Measurements from ENCODE around the gene BMF.
"Not testable (repeated sequence)": the region's sequence is repeated elsewhere in the genome, so short reads cannot be mapped to it uniquely, and the experiment has no call there.

BMF gene, protein sequence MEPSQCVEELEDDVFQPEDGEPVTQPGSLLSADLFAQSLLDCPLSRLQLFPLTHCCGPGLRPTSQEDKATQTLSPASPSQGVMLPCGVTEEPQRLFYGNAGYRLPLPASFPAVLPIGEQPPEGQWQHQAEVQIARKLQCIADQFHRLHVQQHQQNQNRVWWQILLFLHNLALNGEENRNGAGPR

DNA sequence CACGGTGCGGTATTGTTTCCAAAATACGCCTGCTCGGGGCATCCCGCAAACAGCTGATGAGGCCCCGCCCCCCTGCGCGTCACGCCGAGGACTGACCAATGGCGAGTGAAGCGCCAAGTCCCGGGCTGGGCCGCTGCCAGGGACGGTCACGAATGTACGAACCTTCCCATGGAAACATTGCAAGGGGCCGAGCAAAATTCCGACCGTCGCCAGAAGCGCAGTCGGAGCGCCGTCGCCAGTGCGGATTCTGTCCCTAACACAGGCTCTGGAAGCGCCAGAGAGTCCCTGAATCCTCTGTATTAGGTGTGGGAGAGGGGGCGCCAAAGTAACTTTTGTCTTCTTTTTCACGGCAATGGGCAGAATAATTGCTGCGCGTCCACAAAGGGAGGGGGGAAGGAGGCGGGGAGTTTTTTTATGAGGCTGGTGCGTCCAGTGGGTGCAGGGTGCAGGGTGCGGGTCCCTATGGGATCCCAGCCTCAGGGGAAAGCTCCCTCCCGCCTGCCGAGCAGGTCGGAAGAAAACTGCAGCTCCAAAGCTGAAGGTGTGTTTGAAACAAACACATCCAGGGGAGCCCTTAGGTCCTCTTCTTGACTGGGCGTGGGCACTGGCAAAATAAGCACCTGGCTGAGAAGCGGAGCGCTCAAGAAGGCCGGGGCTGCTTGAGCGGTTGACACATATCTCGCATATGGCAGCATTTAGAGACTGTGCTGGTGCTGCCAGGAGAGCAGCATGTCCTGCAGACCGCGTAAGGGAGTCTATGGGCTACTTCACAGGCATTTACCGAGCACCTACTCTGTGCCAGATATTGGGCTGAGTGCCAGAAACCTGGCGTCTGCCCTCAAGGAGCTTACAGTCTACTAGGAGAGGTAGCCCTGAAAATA, at the start of gene BMF:
Gene BMF, minus strand, starts transcription at position 25 of the 881 bp plus-strand sequence. CDS start 2,793 bp downstream, outside the sequence.
- peak; percentile 62 to 99 (median 92) for DNase-seq

DNA sequence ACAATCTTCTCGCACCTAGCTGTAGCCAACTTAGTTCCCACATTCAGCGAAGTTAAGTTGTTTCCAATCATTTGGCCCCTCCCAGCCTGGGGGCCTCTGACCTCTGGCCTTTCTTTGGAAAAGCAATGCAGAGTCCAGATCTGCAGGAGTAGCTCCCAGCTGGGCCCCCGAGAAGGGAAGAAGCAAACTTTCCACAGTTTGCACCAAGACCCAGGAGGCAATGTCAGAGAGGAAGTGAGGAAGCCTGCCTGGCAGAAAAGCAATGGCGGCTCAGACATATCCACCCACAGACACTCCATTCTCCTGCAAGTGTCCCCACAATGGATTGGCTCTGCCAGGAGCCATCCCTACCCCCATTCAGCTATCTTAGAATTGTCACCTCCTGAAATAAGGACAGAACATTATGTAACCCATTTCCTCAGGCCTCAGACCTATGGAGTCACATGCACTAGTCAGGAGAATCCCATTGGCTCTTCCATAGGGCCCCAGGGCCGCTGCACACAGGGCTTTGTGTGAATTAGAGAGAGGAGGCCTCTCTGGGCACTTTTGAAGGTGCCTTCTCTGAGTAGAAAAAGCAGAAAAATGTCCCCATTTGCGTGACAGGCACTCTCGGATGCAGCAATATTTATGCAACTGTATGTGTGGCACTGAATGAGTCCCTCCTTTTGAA, 49.2 kb upstream of the BMF start:
- DNase-seq: peak in 1 of 56 donors; percentile 2

DNA sequence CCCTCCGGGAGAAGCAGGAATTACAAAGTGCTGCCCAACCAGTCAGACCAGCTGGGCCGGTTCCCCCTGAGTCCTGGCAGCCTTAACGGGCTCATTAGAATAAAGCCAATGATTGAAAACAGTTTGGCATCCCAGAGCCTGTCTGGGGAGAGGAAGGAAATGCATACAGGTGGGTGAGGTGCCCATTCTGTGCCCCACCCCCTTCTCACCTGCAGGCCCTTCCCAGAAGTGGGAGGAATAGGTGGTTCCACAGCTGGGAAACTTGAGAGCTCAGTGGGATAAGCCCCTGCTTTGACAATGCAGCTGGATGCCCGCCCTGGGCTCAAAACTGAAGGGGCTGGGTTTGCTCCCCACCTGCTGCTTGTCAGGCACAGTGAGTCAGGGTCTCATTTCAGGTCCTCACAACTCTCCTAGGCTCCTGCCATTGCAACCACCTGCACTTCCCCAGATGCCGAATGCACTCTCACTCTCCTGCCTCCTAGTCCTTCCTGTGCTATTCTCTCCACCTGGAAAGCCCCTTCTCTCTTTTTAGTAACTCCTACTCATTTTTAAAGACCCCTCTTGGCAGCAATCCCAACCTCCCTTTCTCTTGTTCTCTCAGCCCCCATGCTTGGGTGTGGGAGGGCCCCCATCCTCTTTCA, 46.7 kb upstream of the BMF start:
- DNase-seq: no peak

DNA sequence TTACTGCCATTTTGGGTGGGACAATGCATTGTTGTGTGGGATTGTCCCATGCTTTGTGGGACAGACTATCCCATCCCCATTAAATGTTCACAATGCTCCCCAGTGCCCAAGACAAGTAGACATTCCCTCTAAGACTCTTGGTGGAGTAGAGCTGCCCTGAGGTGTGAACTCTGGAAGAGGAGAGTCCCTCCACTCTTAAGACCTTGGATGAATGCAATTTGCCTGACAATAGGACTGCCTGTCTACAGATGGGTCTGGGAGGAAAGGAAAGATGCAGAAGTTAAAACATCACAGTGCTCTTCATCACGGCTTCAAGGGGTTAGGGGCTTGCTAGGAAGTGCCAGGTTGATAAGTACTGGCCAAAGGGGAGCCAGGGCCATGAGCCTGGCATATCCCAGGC, 46.1 kb upstream of the BMF start:
- not testable (repeated sequence) for DNase-seq

DNA sequence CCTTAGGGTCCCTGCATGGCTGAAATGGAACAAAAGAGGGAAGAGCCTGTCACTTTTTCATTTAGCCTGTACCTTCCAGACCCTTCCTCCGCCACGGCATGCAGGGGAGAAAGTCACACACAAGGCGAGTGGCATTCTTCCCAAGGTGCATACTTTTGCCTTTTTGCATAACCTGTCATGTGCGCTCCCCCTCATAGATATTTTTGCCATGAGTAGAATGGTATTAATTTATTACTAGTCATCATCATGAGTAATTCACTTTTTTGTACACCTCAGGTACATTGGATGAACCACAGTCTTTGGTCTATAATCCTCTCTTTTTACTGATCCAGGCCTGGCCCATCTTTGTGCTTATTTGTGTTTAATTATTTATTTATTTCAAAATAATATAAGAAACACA, 43.3 kb upstream of the BMF start:
- peak in 8 of 56 donors; percentile 3 to 30 (median 10) for DNase-seq

DNA sequence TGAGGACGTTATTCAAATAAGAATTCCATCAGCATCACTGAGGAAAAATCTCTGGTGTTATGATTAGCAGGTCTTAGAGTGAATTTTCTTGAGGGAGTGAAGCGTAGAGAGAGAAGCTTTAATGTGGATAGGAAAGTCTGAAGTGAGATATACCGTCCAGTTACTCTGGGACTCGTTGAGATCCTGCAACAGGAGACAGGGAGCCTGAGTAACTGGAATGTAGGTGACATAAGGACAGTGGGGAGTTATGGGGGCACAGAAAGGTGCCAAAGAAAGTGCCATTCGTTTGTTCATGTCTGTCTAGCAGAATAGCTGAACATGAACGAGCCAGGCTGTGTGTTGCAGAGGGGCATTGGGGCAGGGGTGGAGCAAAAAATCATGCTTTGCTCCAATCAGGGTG, 42.8 kb upstream of the BMF start:
- no peak for DNase-seq

DNA sequence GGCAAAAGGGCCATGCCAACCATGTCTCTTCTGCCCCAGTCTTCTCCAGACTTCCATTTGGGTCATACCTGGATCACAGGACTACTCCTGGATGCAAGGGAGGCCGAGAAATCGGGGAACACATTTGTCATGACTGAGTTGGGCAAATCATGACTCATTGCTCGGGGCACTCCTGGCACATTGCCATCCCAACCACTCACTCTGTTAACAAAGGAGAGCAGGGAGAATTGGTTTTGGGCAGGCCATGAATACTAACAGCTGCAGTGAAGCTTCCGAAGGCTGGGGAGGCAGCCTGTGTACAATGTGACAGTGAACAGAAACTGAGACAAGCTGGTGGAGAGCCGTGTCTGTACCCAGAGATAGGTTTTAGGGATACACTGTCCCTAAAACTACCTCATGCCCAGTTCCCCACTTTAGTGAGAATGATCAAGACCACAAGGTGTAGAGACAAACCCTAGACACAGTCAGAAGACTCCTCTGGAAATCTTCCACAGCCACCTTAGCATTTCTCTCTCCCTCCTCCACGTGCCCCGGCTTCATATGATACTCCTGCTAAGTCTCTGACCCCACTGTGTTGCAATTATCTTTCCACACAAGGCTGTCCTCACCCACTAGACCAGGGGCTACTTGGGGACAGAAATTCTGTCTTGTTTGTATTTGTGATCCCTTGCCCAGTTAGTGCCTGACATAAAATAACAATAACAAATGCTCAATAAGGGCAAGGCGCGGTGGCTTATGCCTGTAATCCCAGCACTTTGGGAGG, 41.7 kb upstream of the BMF start:
- peak in 5 of 56 donors; percentile 1 to 56 (median 6) for DNase-seq

DNA sequence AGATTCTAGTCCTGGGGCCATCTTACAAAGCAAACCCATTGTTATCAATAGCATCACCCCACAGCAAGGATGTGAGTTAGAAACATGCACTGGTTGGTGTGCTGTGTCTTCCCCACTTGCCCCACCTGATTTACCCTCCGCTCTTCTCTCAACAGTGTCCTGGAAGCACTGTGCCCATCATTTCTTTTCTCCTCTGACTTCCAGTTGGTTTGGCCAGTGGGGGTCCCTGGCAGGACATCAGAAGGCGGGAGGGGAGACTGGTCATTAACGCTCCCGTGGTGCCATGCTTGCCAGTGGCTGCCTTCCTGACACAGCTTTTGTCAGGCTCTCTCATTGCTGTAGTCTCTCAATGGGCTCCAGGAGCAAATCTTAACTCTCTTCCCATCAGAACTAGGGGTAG, 40.7 kb upstream of the BMF start:
- no peak for DNase-seq

DNA sequence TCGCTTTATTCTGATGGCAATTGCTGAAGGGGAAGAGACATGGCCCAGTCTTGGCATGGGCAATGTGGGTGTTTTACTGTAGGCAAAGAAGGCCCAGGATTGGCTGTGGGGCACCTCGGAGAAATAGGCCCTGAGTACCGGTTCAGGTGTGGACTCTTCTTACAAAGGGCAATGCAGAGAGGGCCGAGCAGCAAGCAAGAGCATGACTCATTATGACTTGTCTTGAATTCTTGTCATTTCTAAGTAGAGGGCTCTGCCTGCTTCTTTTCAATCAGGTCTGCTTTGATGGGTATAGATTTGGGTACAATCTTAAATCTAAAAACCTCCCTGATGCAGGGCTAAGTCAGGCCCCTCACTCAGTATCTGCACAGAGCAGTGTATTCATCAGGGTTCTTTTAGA, 37.4 kb upstream of the BMF start:
- DNase-seq: no peak

DNA sequence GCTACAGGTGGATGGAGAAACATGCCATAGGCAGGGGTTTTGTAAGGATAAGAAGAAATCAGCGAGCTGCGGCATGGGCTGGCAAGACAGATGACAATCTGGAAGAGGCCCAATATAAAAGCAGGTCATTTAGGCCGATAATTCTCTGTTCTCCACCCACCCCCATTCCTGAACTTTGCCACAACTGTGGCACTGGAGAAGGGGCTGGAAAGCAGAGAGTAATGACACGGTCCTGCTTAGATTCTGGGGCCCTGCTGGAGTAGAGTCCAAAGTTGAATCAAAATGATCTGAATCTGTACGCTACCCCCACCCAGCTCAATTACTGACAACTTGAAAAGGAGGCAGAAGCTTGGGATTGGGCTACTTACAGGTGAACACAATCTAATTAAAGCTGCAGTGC, 33.7 kb upstream of the BMF start:
- DNase-seq: no peak

DNA sequence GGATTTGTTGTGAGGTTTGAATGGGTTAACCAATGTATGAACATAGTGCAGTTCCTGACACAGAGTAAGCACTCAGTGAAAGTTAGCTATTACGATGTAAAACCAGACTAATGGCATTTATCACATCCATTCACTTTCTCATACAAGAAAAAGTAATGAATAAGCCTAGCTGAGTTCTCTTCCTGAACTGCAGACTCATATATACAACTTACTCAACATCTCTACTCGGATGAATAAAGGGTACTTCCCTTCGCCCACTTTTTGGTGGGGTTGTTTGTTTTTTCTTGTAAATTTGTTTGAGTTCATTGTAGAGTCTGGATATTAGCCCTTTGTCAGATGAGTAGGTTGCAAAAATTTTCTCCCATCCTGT, 29.5 kb upstream of the BMF start:
- not testable (repeated sequence) for DNase-seq

DNA sequence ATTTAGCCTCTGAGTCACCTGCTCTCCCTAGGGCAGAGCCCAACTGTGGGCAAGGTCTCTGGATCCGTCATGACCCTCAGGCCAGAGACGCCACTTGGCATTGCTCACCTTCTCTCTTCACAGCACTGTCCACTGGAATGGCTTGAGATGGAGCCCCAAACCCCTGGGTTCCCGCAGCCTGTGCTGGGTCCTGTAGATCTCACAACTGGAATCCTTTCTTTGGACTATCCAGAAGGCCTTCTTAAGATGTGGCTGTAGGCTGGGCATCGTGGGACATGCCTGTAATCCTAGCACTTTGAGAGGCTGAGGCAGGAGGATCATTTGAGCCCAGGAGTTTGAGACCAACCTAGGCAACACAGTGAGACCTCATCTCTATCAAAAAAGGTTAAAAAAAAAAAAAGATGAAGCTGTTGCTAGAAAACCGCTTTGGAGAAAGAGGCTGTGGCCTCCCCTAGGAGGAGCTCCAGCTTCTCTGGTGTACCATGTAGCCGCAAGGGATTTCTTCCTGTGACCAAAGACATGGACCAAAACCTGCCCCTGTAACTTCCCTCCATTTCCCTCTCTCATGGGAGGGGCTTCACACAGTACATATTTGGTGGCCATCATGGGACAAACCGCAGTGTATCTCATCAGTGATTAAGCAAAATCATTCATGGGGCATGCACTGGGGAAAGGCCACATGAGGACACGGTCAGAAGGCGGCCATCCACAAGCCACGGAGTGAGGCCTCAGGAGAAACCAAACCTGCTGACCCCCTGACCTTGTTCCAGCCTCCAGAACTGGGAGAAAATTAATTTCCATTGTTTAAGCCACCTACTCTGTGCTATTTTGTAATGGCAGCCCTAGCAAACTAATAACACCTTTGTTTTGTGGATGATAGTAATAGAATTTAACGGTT, 28.9 kb upstream of the BMF start:
- no peak for DNase-seq

DNA sequence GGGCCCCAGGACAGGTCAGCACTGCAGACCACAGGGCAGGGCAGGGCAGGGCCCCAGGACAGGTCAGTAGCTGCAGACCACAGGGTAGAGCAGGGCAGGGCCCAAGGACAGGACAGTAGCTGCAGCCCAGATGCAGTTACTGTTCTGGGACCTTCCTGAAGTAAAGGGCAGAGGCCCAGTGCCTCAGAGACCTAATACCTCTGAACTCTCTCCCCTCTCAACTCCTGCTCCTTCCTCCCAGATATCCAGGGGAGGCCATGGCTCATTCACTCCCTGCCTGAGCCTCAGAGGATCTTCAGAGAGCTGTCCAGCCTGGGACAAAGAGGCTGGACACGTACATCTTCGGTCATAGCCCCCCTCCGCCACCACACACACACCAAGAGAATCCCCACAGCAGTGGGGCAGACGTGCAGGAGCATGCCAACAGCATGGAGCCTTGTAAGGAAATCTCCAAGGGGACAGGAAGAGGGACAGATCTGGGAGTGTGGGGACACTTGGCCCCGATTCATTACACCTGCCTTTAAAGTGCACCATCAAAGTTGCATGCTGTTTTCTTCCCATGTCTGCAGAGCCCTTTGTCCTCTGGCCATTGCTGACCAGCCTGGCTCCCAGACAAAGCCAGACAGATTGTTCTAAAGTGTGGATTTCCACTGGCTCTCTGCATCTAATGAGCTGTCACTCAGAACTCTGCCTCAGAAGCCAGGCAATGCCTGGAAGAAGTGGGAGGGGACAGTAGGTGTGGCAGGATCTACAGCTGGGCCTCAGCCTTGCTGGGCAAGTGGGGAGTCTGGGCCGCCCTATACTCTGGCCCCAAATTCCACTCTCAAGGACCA, 28.0 kb upstream of the BMF start:
- DNase-seq: no peak

DNA sequence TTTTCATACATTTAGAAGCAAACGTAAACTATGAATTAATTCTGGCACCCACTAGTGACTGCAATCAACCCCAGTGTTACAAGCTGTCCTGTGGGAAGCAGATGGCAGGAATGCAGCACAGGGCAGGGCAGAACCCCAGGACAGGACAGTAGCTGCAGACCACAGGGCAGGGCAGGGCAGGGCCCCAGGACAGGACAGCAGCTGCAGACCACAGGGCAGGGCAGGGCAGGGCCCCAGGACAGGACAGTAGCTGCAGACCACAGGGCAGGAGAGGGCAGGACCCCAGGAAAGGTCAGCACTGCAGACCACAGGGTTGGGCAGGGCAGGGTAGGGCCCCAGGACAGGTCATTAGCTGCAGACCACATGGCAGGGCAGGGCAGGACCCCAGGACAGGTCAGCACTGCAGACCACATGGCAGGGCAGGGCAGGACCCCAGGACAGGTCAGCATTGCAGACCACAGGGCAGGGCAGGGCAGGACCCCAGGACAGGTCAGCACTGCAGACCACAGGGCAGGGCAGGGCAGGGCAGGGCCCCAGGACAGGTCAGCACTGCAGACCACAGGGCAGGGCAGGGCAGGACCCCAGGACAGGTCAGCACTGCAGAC, 27.3 kb upstream of the BMF start:
- DNase-seq: not testable (repeated sequence)

DNA sequence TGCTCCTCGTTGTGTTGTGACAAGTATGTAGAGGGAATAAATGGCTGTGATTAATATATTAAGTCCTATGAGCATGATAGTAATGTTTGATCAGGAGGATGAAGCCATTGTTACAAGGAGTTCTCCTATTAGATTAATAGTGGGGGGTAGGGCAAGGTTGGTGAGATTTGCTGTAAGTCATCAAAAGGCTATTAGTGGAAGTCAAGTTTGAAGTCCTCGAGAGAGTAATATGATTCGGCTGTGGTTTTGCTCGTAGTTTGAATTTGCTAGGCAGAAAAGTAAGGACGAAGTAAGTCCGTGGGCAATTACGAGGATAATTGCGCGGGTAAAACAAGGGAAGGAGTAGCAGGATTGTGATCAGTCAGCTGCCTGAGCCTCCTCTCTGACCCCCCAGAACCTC, 26.2 kb upstream of the BMF start:
- DNase-seq: no peak

DNA sequence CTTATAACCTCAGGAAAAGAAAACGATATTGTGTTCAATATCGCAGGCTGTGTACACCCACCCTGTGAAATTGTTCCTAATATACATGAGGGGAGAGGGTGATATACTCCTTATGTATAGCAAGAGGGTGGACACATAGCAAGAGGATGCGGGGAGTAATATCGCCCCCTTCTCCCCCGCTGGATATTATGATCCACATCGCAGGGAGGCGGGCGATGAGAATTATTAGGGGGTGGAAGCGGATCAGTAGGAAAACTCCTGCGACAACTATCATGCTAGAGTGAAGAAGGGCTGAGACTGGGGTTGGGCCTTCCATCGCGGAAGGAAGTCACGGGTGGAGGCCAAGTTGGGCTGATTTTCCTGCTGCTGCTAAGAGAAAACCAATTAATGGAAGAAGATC, 24.9 kb upstream of the BMF start:
- no peak for DNase-seq

DNA sequence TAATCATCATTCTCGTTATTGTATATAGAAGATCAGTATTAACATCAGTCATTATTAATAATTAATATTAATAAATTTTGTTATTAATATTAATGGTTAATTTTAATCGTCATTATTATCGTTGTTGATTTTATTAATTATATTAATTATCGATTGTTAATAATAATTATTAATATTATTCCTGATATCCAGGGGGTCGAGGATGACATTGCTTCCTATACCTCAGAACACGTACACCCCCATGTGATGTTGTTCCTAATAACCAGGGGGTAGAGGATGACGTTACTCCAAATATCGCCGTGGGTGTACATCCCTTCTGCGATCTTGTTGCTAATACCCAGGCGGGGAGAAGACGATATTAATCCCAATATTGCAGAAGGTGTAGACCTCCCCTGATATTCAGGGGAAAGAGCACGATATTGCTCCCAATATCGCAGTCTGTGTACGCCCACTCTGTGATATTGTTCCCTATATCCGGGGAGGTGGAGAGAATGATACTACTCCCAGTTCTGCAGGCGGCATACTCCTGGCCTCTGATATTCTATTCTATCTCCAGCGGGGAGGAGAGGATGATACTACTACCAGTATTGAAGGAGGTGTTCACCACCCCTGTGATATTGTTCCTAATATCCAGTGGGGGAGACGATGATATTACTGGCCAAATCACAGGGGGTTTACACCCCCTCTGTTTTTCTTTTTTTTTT, 22.3 kb upstream of the BMF start:
- no peak for DNase-seq

DNA sequence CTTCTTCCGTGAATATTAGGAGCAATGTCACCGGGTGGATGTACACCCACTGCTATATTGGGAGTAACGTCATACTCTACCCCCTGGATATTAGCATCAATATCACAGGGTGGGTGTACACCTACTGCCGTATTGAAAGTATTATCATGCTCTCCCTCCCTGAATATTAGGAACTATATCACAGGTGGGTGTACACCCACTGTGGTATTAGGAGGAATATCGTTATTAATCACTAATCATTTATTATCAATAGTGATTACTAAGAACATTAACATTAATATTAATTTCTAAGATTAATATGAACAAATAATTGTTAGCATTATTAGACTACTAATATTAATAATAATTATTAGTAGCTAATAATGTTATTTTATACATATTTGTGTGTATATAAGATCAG, 21.4 kb upstream of the BMF start:
- DNase-seq: no peak
